ENCODE measurements around the gene TMCO5A.
"Not testable (repeated sequence)": the region's sequence is repeated elsewhere in the genome, so short reads cannot be mapped to it uniquely, and the experiment has no call there.

The TMCO5A gene

GRCh38 chr15:37934340-37934739, at the start of gene TMCO5A:
Gene TMCO5A (plus strand): TSS chr15:37934640. CDS start chr15:37936324, 1,684 bp downstream.
- DNase-seq (ENCODE audit: low read depth), result no peak

- DNase-seq (ENCODE audit: low read depth), result no peak
Observed at GRCh38 chr15:37885651-37886050, 48.8 kb upstream of the TMCO5A start.

GRCh38 chr15:37888356-37888755, 46.1 kb upstream of the TMCO5A start:
- DNase-seq (ENCODE audit: low read depth), result no peak

- no peak for DNase-seq (ENCODE audit: low read depth)
Observed at GRCh38 chr15:37891766-37892368, 42.6 kb upstream of the TMCO5A start.

- no peak for DNase-seq (ENCODE audit: low read depth)
Observed at GRCh38 chr15:37893309-37893708, 41.1 kb upstream of the TMCO5A start.

GRCh38 chr15:37898362-37898761, 36.1 kb upstream of the TMCO5A start:
- no peak for DNase-seq (ENCODE audit: low read depth)

GRCh38 chr15:37900326-37901221, 33.9 kb upstream of the TMCO5A start:
- DNase-seq (ENCODE audit: low read depth), result no peak

GRCh38 chr15:37902126-37902525, 32.3 kb upstream of the TMCO5A start:
- DNase-seq (ENCODE audit: low read depth), result no peak

- DNase-seq (ENCODE audit: low read depth), result no peak
Observed at GRCh38 chr15:37903919-37904625, 30.4 kb upstream of the TMCO5A start.

- no peak for DNase-seq (ENCODE audit: low read depth)
Observed at GRCh38 chr15:37907136-37907535, 27.3 kb upstream of the TMCO5A start.

GRCh38 chr15:37921527-37922385, 12.7 kb upstream of the TMCO5A start:
- DNase-seq (ENCODE audit: low read depth), result no peak

GRCh38 chr15:37926136-37926535, 8.3 kb upstream of the TMCO5A start:
- DNase-seq (ENCODE audit: low read depth), result no peak

- DNase-seq (ENCODE audit: low read depth), result no peak
Observed at GRCh38 chr15:37929238-37929637, 5.2 kb upstream of the TMCO5A start.

GRCh38 chr15:37931321-37931720, 3.1 kb upstream of the TMCO5A start:
- no peak for DNase-seq (ENCODE audit: low read depth)

- no peak for DNase-seq (ENCODE audit: low read depth)
Observed at GRCh38 chr15:37931868-37932267, 2.6 kb upstream of the TMCO5A start.

GRCh38 chr15:37932549-37932948, 1.9 kb upstream of the TMCO5A start:
- DNase-seq (ENCODE audit: low read depth), result no peak

- no peak for DNase-seq (ENCODE audit: low read depth)
Observed at GRCh38 chr15:37933666-37934065, 774 bp upstream of the TMCO5A start.

- DNase-seq (ENCODE audit: low read depth), result no peak
Observed at GRCh38 chr15:37940876-37941275, 6.4 kb downstream of the TMCO5A start.

- no peak for DNase-seq (ENCODE audit: low read depth)
Observed at GRCh38 chr15:37941779-37942178, 7.3 kb downstream of the TMCO5A start.

GRCh38 chr15:37951999-37952398, 17.6 kb downstream of the TMCO5A start:
- no peak for DNase-seq (ENCODE audit: low read depth)

GRCh38 chr15:37960742-37961141, 26.3 kb downstream of the TMCO5A start:
- DNase-seq (ENCODE audit: low read depth), result not testable (repeated sequence)

- DNase-seq (ENCODE audit: low read depth), result no peak
Observed at GRCh38 chr15:37967788-37968187, 33.3 kb downstream of the TMCO5A start.

All from stimulated activated CD8-positive, alpha-beta memory T cell treated with anti-CD3 and anti-CD28 coated beads, Interleukin-7, amount 100 ng/mL, for 24 hours (primary cell).